Fibroblast of pulmonary artery (primary cell): ENCODE data around the gene TMEM88.

Source experiments
- DNase-seq: peaks from one replicate; pipeline ENCODE4 v3.0.0-alpha.2; 2010; ENCODE audit warnings: low read depth
- H3K4me3 ChIP-seq: replicated peaks from 2 replicates; pipeline ENCODE4 v1.5.1; 2011; ENCODE audit warnings: low read depth, mild to moderate bottlenecking, control low read depth, low read length, moderate library complexity
- CTCF ChIP-seq: IDR thresholded peaks from 2 replicates; pipeline ENCODE4 v1.5.1; 2011; ENCODE audit warnings: mild to moderate bottlenecking, control low read depth, low read length, inconsistent platforms; ENCODE audit errors: missing control alignments

The TMEM88 gene

GRCh38 chr17:7848131-7848579 is 6.7 kb upstream of the TMEM88 start:
- DNase-seq: no peak
- H3K4me3 ChIP-seq: no peak overlapping the region
- no peak for TF ChIP-seq CTCF

DNA sequence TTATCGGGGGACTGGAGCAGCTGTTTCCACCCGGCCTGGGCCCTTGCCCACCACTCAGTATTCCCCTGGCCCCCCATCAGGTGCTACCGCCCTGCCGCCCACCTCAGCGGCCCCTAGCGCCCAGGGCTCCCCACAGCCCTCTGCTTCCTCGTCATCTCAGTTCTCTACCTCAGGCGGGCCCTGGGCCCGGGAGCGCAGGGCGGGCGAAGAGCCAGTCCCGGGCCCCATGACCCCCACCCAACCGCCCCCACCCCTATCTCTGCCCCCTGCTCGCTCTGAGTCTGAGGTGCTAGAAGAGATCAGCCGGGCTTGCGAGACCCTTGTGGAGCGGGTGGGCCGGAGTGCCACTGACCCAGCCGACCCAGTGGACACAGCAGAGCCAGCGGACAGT is 6.1 kb upstream of the TMEM88 start:
- no peak for DNase-seq
- no peak overlapping the region for H3K4me3 ChIP-seq
- TF ChIP-seq CTCF: no peak

DNA sequence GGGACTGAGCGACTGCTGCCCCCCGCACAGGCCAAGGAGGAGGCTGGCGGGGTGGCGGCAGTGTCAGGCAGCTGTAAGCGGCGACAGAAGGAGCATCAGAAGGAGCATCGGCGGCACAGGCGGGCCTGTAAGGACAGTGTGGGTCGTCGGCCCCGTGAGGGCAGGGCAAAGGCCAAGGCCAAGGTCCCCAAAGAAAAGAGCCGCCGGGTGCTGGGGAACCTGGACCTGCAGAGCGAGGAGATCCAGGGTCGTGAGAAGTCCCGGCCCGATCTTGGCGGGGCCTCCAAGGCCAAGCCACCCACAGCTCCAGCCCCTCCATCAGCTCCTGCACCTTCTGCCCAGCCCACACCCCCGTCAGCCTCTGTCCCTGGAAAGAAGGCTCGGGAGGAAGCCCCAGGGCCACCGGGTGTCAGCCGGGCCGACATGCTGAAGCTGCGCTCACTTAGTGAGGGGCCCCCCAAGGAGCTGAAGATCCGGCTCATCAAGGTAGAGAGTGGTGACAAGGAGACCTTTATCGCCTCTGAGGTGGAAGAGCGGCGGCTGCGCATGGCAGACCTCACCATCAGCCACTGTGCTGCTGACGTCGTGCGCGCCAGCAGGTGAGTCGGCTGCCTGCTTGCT is 5.6 kb upstream of the TMEM88 start:
- DNase-seq: no peak
- H3K4me3 ChIP-seq: no peak overlapping the region
- TF ChIP-seq CTCF: no peak

DNA sequence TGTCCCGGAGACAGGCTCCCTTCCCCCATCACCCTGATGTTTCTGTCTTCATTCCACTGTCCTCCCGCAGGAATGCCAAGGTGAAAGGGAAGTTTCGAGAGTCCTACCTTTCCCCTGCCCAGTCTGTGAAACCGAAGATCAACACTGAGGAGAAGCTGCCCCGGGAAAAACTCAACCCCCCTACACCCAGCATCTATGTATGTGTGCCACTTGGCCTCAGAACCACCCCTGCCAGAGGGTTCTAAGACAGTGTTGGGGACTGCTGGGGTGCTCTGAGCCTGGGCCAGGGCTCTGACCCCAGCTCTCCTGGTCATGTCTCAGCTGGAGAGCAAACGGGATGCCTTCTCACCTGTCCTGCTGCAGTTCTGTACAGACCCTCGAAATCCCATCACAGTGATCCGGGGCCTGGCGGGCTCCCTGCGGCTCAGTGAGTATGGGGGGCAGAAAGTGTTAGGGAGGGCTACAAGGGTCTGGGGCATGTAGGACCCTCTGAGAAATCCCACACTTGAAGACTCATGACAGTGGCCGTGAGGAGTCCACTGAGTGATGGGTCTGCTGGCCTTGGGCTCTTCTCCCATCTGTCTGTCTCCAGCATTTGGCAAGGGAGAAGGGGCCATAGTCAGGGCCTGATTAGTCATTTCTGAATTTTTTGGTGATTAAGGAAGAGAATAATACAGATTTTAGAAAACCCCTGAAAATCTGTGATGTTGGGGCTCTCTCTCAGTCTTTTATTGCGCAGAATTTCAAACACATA is 4.9 kb upstream of the TMEM88 start:
- no peak for TF ChIP-seq CTCF
- no peak overlapping the region for H3K4me3 ChIP-seq
- no peak for DNase-seq

GRCh38 chr17:7850701-7851437 is 4.0 kb upstream of the TMEM88 start:
- no peak overlapping the region for H3K4me3 ChIP-seq
- TF ChIP-seq CTCF: no peak
- no peak for DNase-seq

DNA sequence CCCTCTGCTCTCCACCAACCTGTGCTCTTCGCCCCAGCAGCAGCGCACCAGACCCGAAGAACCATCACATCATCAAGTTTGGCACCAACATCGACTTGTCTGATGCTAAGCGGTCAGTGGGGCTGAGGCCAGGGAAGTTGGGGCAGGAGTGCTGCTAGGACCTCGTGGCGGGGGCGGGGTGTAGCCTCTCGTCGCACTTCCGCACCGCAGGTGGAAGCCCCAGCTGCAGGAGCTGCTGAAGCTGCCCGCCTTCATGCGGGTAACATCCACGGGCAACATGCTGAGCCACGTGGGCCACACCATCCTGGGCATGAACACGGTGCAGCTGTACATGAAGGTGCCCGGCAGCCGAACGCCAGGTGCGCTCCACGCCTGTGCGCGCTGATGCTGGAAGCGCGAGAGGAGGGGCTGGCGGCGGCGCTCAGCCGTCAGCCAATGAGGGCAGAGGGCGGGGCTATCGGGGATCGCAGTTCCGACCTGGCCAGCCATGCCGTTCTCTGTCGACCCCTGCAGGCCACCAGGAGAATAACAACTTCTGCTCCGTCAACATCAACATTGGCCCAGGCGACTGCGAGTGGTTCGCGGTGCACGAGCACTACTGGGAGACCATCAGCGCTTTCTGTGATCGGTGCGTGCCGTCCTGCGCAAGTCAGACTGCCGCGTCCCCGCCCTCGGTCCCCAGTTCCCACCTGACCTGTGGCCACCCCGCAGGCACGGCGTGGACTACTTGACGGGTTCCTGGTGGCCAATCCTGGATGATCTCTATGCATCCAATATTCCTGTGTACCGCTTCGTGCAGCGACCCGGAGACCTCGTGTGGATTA is 3.2 kb upstream of the TMEM88 start:
- no peak overlapping the region for H3K4me3 ChIP-seq
- DNase-seq: peak; percentile 89
- TF ChIP-seq CTCF: peak; percentile 84
